AG09309 (cell line): Measurements from ENCODE around the gene RAD51B.

ENCODE experiments used
- DNase-seq: peaks from one replicate; pipeline ENCODE4 v3.0.0-alpha.2; 2010; ENCODE audit warnings: low read depth
- H3K4me3 ChIP-seq: 2 replicates; pipeline ENCODE4 v1.5.1; 2011; ENCODE audit warnings: mild to moderate bottlenecking, low read depth, low read length, moderate library complexity; ENCODE audit not compliant: control insufficient read depth
- CTCF ChIP-seq: IDR thresholded peaks from 2 replicates; pipeline ENCODE4 v1.5.1; 2011; ENCODE audit warnings: mild to moderate bottlenecking, low read depth, low read length, inconsistent platforms; ENCODE audit not compliant: insufficient read depth, control insufficient read depth; ENCODE audit errors: missing control alignments

Gene RAD51B

GRCh38 chr14:68222154-68222553 is 402.6 kb downstream of the RAD51B start:
- DNase-seq: no peak

DNA sequence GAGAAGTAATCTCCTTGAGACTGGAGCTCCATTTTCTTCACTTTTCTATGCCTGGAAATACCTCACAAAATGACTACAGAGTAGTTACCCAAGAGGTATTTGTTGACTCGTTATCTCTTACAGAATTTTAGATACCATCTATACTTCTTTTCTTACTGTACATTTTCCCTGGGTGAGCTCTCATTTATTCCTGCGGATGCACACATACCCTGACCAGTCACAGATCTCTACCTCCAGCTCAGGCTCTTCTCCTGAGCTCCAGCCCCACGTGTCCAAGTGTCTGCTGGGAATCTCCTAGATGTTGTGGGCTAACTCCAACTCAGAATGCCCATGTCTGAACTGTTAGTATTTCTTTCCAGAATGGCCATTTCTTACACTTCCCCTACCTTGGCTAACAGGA is 403.1 kb downstream of the RAD51B start:
- no peak for DNase-seq
- H3K4me3 ChIP-seq: no peak overlapping the region
- no peak for TF ChIP-seq CTCF

More at GRCh38 chr14:68222154-68222553, 402.6 kb downstream of the RAD51B start:
- no peak overlapping the region for H3K4me3 ChIP-seq
- no peak for TF ChIP-seq CTCF

- no peak overlapping the region for H3K4me3 ChIP-seq
- TF ChIP-seq CTCF: no peak
- DNase-seq: no peak
These were observed 404.1 kb downstream of the RAD51B start for GRCh38 chr14:68223631-68224030.

- DNase-seq: no peak
- H3K4me3 ChIP-seq: no peak overlapping the region
- TF ChIP-seq CTCF: no peak
These were observed 405.7 kb downstream of the RAD51B start for GRCh38 chr14:68225321-68225720.

GRCh38 chr14:68226523-68226922 is 406.9 kb downstream of the RAD51B start:
- no peak for TF ChIP-seq CTCF
- DNase-seq: no peak
- no peak overlapping the region for H3K4me3 ChIP-seq

- DNase-seq: no peak
- no peak for TF ChIP-seq CTCF
- H3K4me3 ChIP-seq: no peak overlapping the region
These were observed 409.1 kb downstream of the RAD51B start for GRCh38 chr14:68228656-68229055.
